Measurements from ENCODE around the gene RHEB.

The RHEB gene

GRCh38 chr7:151456276-151456675 lies 63.4 kb downstream of the RHEB start:
- Histone ChIP-seq H3K27ac (ENCODE audit: low read depth, low read length) (no peak overlapping the region), H3K36me3 (ENCODE audit: control insufficient read depth, insufficient read depth, low read length) (no peaks in the 10 kb centered on the region), H3K9me3 (ENCODE audit: control insufficient read depth, insufficient read depth, low read depth, low read length) (peaks cover 11% of the 10 kb centered on the region), H3K9ac (ENCODE audit: low read length) (no peak overlapping the region), H3K4me1 (ENCODE audit: control insufficient read depth, insufficient read depth, low read length) (peaks cover 35% of the 10 kb centered on the region), H3K4me3 (ENCODE audit: low read depth, low read length) (no peak overlapping the region), H3K27me3 (ENCODE audit: control insufficient read depth, insufficient read depth, low read length) (no peaks in the 10 kb centered on the region)

DNA sequence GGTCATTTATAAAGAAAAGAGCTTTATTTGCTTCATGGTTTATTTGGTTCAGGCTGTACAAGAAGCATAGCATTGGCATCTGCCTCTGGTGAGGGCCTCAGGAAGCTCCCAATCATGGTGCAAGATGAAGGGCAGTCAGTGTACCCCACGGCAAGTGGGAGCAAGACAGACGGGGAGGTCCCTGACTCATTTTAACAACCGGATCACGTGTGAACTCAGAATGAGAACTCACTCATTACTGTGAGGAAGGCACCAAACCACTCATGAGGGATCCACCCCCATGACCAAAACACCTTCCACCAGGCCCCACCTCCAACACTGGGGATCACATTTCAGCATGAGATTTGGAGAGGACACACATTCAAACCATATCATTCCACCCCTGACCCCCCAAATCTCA lies 64.0 kb downstream of the RHEB start:
- Histone ChIP-seq H3K9ac (ENCODE audit: low read length) (no peak overlapping the region), H3K27me3 (ENCODE audit: control insufficient read depth, insufficient read depth, low read length) (no peaks in the 10 kb centered on the region), H3K4me3 (ENCODE audit: low read depth, low read length) (no peak overlapping the region), H3K27ac (ENCODE audit: low read depth, low read length) (no peak overlapping the region), H3K9me3 (ENCODE audit: control insufficient read depth, insufficient read depth, low read depth, low read length) (peaks cover 11% of the 10 kb centered on the region), H3K4me1 (ENCODE audit: control insufficient read depth, insufficient read depth, low read length) (peaks cover 33% of the 10 kb centered on the region), H3K36me3 (ENCODE audit: control insufficient read depth, insufficient read depth, low read length) (no peaks in the 10 kb centered on the region)

GRCh38 chr7:151454932-151455530 lies 64.7 kb downstream of the RHEB start:
- no peak overlapping the region for H3K9ac ChIP-seq (ENCODE audit: low read length)
- no peak overlapping the region for H3K27ac ChIP-seq (ENCODE audit: low read depth, low read length)
- no peaks in the 10 kb centered on the region for H3K36me3 ChIP-seq (ENCODE audit: control insufficient read depth, insufficient read depth, low read length)
- peaks cover 26% of the 10 kb centered on the region for H3K4me1 ChIP-seq (ENCODE audit: control insufficient read depth, insufficient read depth, low read length)
- no peaks in the 10 kb centered on the region for H3K27me3 ChIP-seq (ENCODE audit: control insufficient read depth, insufficient read depth, low read length)
- H3K9me3 ChIP-seq (ENCODE audit: control insufficient read depth, insufficient read depth, low read depth, low read length), result peaks cover 11% of the 10 kb centered on the region
- H3K4me3 ChIP-seq (ENCODE audit: low read depth, low read length), result no peak overlapping the region

DNA sequence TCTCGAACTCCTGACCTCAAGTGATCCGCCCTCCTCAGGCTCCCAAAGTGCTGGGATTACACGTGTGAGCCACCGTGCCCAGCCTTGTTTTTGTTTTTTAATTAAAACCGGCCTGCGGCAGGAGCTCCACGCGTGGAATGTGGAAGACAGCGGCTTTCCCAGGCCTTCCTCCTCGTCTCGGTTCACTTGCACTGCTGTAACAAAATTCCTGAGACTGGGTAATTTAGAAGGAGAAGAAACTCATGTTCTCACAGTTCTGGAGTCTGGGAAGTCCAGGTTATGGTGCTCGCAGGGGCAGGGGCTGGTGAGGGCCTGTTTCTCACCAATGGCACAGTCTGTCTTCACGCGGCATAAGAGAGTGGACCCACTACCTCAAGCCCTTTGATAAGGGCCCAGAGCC lies 65.4 kb downstream of the RHEB start:
- no peak overlapping the region for H3K9ac ChIP-seq (ENCODE audit: low read length)
- H3K9me3 ChIP-seq (ENCODE audit: control insufficient read depth, insufficient read depth, low read depth, low read length), result peaks cover 11% of the 10 kb centered on the region
- no peak overlapping the region for H3K27ac ChIP-seq (ENCODE audit: low read depth, low read length)
- no peaks in the 10 kb centered on the region for H3K36me3 ChIP-seq (ENCODE audit: control insufficient read depth, insufficient read depth, low read length)
- peaks cover 19% of the 10 kb centered on the region for H3K4me1 ChIP-seq (ENCODE audit: control insufficient read depth, insufficient read depth, low read length)
- no peak overlapping the region for H3K4me3 ChIP-seq (ENCODE audit: low read depth, low read length)
- H3K27me3 ChIP-seq (ENCODE audit: control insufficient read depth, insufficient read depth, low read length), result no peaks in the 10 kb centered on the region

DNA sequence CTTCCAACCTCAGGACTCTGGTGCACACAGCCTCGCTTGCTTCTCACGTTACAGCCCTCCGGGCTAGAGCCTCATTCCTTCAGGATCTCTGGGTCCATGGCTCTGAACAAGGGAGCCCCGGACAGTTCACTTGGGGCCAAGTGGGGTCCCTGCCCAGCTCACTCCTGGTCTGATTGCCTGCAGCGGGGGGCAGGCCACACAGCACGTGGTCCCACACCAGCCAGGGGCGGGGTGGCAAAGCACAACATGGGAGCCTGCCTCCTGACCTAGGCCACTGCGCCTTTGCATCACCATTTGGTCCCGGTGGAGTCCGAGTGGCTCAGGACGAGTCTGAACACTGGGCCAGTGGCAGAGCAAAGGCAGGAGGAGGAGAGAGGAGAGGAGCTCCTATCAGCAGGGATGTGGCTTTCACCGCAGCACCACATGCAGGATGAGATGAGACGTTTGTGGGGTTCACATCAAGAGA lies 66.3 kb downstream of the RHEB start:
- H3K9me3 ChIP-seq (ENCODE audit: control insufficient read depth, insufficient read depth, low read depth, low read length), result peaks cover 11% of the 10 kb centered on the region
- peaks cover 16% of the 10 kb centered on the region for H3K4me1 ChIP-seq (ENCODE audit: control insufficient read depth, insufficient read depth, low read length)
- peaks cover under 1% of the 10 kb centered on the region; the same call in 1 of the 2 replicates for H3K27me3 ChIP-seq (ENCODE audit: control insufficient read depth, insufficient read depth, low read length)
- H3K36me3 ChIP-seq (ENCODE audit: control insufficient read depth, insufficient read depth, low read length), result no peaks in the 10 kb centered on the region
- H3K4me3 ChIP-seq (ENCODE audit: low read depth, low read length), result no peak overlapping the region
- no peak overlapping the region for H3K27ac ChIP-seq (ENCODE audit: low read depth, low read length)
- H3K9ac ChIP-seq (ENCODE audit: low read length), result no peak overlapping the region

GRCh38 chr7:151452680-151453325 lies 66.9 kb downstream of the RHEB start:
- no peaks in the 10 kb centered on the region for H3K36me3 ChIP-seq (ENCODE audit: control insufficient read depth, insufficient read depth, low read length)
- H3K9me3 ChIP-seq (ENCODE audit: control insufficient read depth, insufficient read depth, low read depth, low read length), result peaks cover 8% of the 10 kb centered on the region
- peaks cover 16% of the 10 kb centered on the region for H3K4me1 ChIP-seq (ENCODE audit: control insufficient read depth, insufficient read depth, low read length)
- no peak overlapping the region for H3K27ac ChIP-seq (ENCODE audit: low read depth, low read length)
- H3K4me3 ChIP-seq (ENCODE audit: low read depth, low read length), result no peak overlapping the region
- peaks cover 6% of the 10 kb centered on the region; the same call in 1 of the 2 replicates for H3K27me3 ChIP-seq (ENCODE audit: control insufficient read depth, insufficient read depth, low read length)
- H3K9ac ChIP-seq (ENCODE audit: low read length), result no peak overlapping the region

- H3K4me3 ChIP-seq (ENCODE audit: low read depth, low read length), result no peak overlapping the region
- H3K9ac ChIP-seq (ENCODE audit: low read length), result no peak overlapping the region
- H3K36me3 ChIP-seq (ENCODE audit: control insufficient read depth, insufficient read depth, low read length), result no peaks in the 10 kb centered on the region
- H3K27ac ChIP-seq (ENCODE audit: low read depth, low read length), result no peak overlapping the region
- H3K4me1 ChIP-seq (ENCODE audit: control insufficient read depth, insufficient read depth, low read length), result peaks cover 11% of the 10 kb centered on the region
- H3K9me3 ChIP-seq (ENCODE audit: control insufficient read depth, insufficient read depth, low read depth, low read length), result no peaks in the 10 kb centered on the region
- H3K27me3 ChIP-seq (ENCODE audit: control insufficient read depth, insufficient read depth, low read length), result peaks cover 7% of the 10 kb centered on the region; the same call in 1 of the 2 replicates
Measured at GRCh38 chr7:151451626-151452571, 67.8 kb downstream of the RHEB start.

DNA sequence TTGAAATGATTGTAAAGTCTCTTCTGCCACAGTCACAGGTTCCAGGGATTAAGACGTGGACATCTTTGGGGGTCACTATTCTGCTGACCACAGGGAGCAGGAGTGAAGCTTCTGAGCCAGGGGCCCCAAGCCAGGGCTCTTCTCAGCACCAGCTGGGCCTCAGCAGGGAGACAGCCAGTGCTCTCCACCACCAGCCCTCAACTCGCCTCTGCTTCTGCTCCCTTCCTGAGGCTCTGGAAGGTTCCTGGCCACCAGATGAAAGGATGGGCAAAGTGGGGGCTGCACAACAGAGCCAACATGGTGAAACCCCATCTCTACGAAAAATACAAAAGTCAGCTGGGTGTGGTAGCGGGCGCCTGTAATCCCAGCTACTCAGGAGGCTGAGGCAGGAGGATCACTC lies 68.5 kb downstream of the RHEB start:
- no peak overlapping the region for H3K27ac ChIP-seq (ENCODE audit: low read depth, low read length)
- peaks cover 6% of the 10 kb centered on the region for H3K4me1 ChIP-seq (ENCODE audit: control insufficient read depth, insufficient read depth, low read length)
- H3K27me3 ChIP-seq (ENCODE audit: control insufficient read depth, insufficient read depth, low read length), result peaks cover 7% of the 10 kb centered on the region; the same call in 1 of the 2 replicates
- no peak overlapping the region for H3K4me3 ChIP-seq (ENCODE audit: low read depth, low read length)
- H3K36me3 ChIP-seq (ENCODE audit: control insufficient read depth, insufficient read depth, low read length), result no peaks in the 10 kb centered on the region
- no peak overlapping the region for H3K9ac ChIP-seq (ENCODE audit: low read length)
- no peaks in the 10 kb centered on the region for H3K9me3 ChIP-seq (ENCODE audit: control insufficient read depth, insufficient read depth, low read depth, low read length)

- no peak overlapping the region for H3K27ac ChIP-seq (ENCODE audit: low read depth, low read length)
- peaks cover 6% of the 10 kb centered on the region for H3K4me1 ChIP-seq (ENCODE audit: control insufficient read depth, insufficient read depth, low read length)
- no peaks in the 10 kb centered on the region for H3K36me3 ChIP-seq (ENCODE audit: control insufficient read depth, insufficient read depth, low read length)
- no peaks in the 10 kb centered on the region for H3K9me3 ChIP-seq (ENCODE audit: control insufficient read depth, insufficient read depth, low read depth, low read length)
- H3K4me3 ChIP-seq (ENCODE audit: low read depth, low read length), result no peak overlapping the region
- H3K27me3 ChIP-seq (ENCODE audit: control insufficient read depth, insufficient read depth, low read length), result peaks cover 7% of the 10 kb centered on the region; the same call in 1 of the 2 replicates
- H3K9ac ChIP-seq (ENCODE audit: low read length), result no peak overlapping the region
Measured at GRCh38 chr7:151449990-151450389, 69.7 kb downstream of the RHEB start.

DNA sequence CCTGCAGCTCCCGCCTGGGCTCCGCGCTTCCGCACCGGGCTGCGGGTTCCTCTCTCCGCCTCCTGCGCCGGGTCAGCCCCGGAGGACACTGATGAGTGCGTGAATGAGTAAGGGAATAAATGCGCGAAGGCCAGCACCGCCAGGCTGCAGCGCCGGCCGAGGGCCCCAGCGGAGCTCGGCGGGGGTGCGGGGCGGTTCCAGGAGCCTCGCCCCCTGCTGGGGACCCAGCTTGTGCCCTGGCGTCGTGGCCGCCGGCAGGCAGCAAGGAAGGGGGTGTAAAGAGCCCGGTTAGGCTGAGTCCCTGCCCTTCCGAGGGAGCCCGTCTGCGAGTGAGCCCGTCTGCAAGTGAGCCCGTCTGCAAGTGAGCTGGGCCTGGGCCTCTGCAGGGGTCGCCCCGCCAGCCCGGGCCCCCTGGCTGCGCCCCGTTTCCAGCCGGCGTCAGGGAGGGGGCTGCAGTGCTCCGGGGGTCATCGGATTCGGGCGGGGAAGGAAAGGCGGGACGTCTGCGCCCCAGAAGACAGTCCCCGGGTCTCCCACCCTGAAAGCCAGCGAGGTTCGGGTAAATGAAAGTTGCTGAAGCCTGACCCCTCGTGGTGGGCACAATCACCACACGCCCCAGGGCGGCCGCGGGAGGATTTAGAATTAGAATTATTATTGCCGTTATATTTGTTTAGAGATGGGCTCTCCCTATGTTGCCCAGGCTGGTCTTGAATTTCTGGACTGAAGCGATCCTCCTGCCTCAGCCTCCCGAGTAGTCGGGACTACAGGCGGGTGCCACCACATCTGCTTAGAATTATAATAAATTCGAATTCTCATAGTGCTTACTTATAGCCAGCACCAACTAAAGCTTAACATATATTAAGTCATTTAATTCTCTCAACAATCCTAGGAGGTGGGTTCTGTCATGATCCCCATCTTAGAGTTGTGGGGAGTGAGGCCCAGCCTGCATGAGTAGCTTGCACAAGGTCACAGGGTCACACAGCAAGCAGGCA lies 71.1 kb downstream of the RHEB start:
- Histone ChIP-seq H3K9me3 (ENCODE audit: control insufficient read depth, insufficient read depth, low read depth, low read length) (no peaks in the 10 kb centered on the region), H3K27ac (ENCODE audit: low read depth, low read length) (no peak overlapping the region; the same call in 1 of the 2 replicates), H3K36me3 (ENCODE audit: control insufficient read depth, insufficient read depth, low read length) (no peaks in the 10 kb centered on the region), H3K4me3 (ENCODE audit: low read depth, low read length) (peak overlapping the region; percentile 66), H3K4me1 (ENCODE audit: control insufficient read depth, insufficient read depth, low read length) (peaks cover 6% of the 10 kb centered on the region), H3K9ac (ENCODE audit: low read length) (peak overlapping the region; percentile 45), H3K27me3 (ENCODE audit: control insufficient read depth, insufficient read depth, low read length) (peaks cover 7% of the 10 kb centered on the region; the same call in 1 of the 2 replicates)

Measured in HUES6 (cell line).